Stimulated activated CD4-positive, alpha-beta T cell treated with anti-CD3 and anti-CD28 coated beads, Interleukin-12 subunit alpha, Interleukin-12 subunit beta, amount 100 ng/mL, for 24 hours (primary cell): ENCODE measurements around the gene SPX.

Source experiments
- DNase-seq, 2 experiments: peaks; one replicate each; pipeline ENCODE4 v3.0.0-alpha.2; 2020; ENCODE audit warnings: low read depth in 2 of 2

SPX gene

GRCh38 chr12:21538061-21538653 is 12.1 kb downstream of the SPX start:
- no peak for DNase-seq

- DNase-seq = no peak
Measured at GRCh38 chr12:21539797-21540196, 13.7 kb downstream of the SPX start.

- DNase-seq = no peak
Measured at GRCh38 chr12:21541773-21542172, 15.7 kb downstream of the SPX start.

- no peak for DNase-seq
Measured at GRCh38 chr12:21542403-21542802, 16.3 kb downstream of the SPX start.

- no peak for DNase-seq
Measured at GRCh38 chr12:21543151-21543550, 17.1 kb downstream of the SPX start.

- DNase-seq = no peak
Measured at GRCh38 chr12:21545557-21545956, 19.5 kb downstream of the SPX start.

- no peak for DNase-seq
Measured at GRCh38 chr12:21546716-21547115, 20.6 kb downstream of the SPX start.

GRCh38 chr12:21547437-21547836 is 21.3 kb downstream of the SPX start:
- no peak for DNase-seq

- no peak for DNase-seq
Measured at GRCh38 chr12:21551841-21552465, 25.9 kb downstream of the SPX start.

GRCh38 chr12:21552635-21553328 is 26.7 kb downstream of the SPX start:
- no peak for DNase-seq

- DNase-seq = no peak
Measured at GRCh38 chr12:21553329-21553675, 27.2 kb downstream of the SPX start.

- DNase-seq = no peak
Measured at GRCh38 chr12:21558100-21558679, 32.1 kb downstream of the SPX start.

GRCh38 chr12:21559855-21560569 is 33.9 kb downstream of the SPX start:
- no peak for DNase-seq

GRCh38 chr12:21561158-21561557 is 35.1 kb downstream of the SPX start:
- no peak for DNase-seq

GRCh38 chr12:21562859-21563258 is 36.8 kb downstream of the SPX start:
- DNase-seq = no peak

GRCh38 chr12:21566223-21566906 is 40.3 kb downstream of the SPX start:
- no peak for DNase-seq

GRCh38 chr12:21566907-21567394 is 40.9 kb downstream of the SPX start:
- DNase-seq = no peak

GRCh38 chr12:21568115-21568514 is 42.0 kb downstream of the SPX start:
- DNase-seq = no peak

GRCh38 chr12:21571046-21571445 is 45.0 kb downstream of the SPX start:
- DNase-seq = no peak

- no peak for DNase-seq
Measured at GRCh38 chr12:21573733-21574358, 47.8 kb downstream of the SPX start.

GRCh38 chr12:21576431-21576830 is 50.3 kb downstream of the SPX start:
- no peak for DNase-seq
